K562 (cell line): ENCODE results near the gene RWDD3. TPM values are rescaled to one million over a fixed set of nuclear protein-coding genes. Genes with fewer than 3 reads are reported as not detected.

ENCODE experiments used
- ATAC-seq: fragments of 200-7000 bp; cut with Tn5 transposase; 3 replicates; pipeline ENCODE4 v1.9.1; 2020; ENCODE audit warnings: moderate library complexity
- BruUV-seq: library from RNA; stranded (reverse); fragments of 400-500 nt; replicated peaks from 2 replicates; lab custom pipeline; 2021; lab: Mats Ljungman, UMichigan
- CTCF ChIA-PET: fragments of 300-600 bp; formaldehyde crosslinking; extraction: SDS; loops from one replicate; lab custom pipeline; 2021; ENCODE audit warnings: low intra/inter-chr PET ratio; lab: Yijun Ruan, JAX
- POLR2A ChIA-PET: fragments of 300-600, 350-650 bp; sonication (Branson Sonifier 250); formaldehyde crosslinking; extraction: SDS; loops from one replicate; lab custom pipeline; 2021; ENCODE audit warnings: antibody characterized with exemption, inconsistent platforms; lab: Yijun Ruan, JAX
- DNase-seq, 4 experiments: peaks; one replicate each; pipeline versions ENCODE4 v3.0.0 to v3.0.0-alpha.2; 2011 to 2018; ENCODE audit warnings: low spot score in 3 of 4, mixed read lengths in 3 of 4; ENCODE audit errors: extremely low read depth in 1 of 4
- FAIRE-seq: peaks from 2 replicates; lab custom pipeline; 2011; peaks lifted over from hg19 to GRCh38; lab: Jason Lieb, UNC
- H2AFZ ChIP-seq: 2 replicates; pipeline ENCODE4 v1.6.0; 2011; ENCODE audit warnings: low read depth, low read length, control low read depth, inconsistent platforms
- H3K27ac ChIP-seq: fragments of 200-600 bp; 3 replicates; pipeline ENCODE4 v1.8.0; 2011; ENCODE audit warnings: low read depth, mild to moderate bottlenecking, control low read depth, inconsistent platforms, low read length, moderate library complexity, mixed read lengths; ENCODE audit errors: extremely low read depth
- H3K27me3 ChIP-seq, 2 experiments: fragments of 300-600 bp in 1 of 2; 2 replicates in 1 of 2; 3 replicates in 1 of 2; pipeline versions ENCODE4 v1.6.0 to v1.8.0; 2011; ENCODE audit warnings: inconsistent platforms in 2 of 2, low read length in 2 of 2, mild to moderate bottlenecking in 1 of 2, mixed read lengths in 1 of 2, moderate library complexity in 1 of 2; ENCODE audit not compliant: control insufficient read depth in 2 of 2, insufficient read depth in 2 of 2
- H3K36me3 ChIP-seq: fragments of 300-600 bp; 3 replicates; pipeline ENCODE4 v1.8.0; 2011; ENCODE audit warnings: mild to moderate bottlenecking, low read length, inconsistent platforms; ENCODE audit not compliant: control insufficient read depth, insufficient read depth
- H3K4me1 ChIP-seq, 2 experiments: fragments of 200-600 bp in 1 of 2; replicated peaks in 1 of 2; 2 replicates in 1 of 2; 3 replicates in 1 of 2; pipeline versions ENCODE4 v1.5.1 to v1.8.0; 2011; ENCODE audit warnings: inconsistent platforms in 2 of 2, low read length in 2 of 2, mild to moderate bottlenecking in 1 of 2, mixed read lengths in 1 of 2, moderate library complexity in 1 of 2; ENCODE audit not compliant: control insufficient read depth in 2 of 2, insufficient read depth in 2 of 2
- H3K4me2 ChIP-seq: 2 replicates; pipeline ENCODE4 v1.6.1; 2011; ENCODE audit warnings: low read length, control low read depth, inconsistent platforms, mixed read lengths; ENCODE audit not compliant: insufficient read depth
- H3K4me3 ChIP-seq: fragments of 200-600 bp; sonication (generic), shearing (Covaris generic); 2 replicates; pipeline ENCODE4 v1.5.1; 2016; ENCODE audit warnings: control low read depth, inconsistent platforms
- H3K79me2 ChIP-seq: fragments of 200-600 bp; 3 replicates; pipeline ENCODE4 v1.8.0; 2011; ENCODE audit warnings: low read length, inconsistent platforms; ENCODE audit not compliant: control insufficient read depth, insufficient read depth
- H3K9ac ChIP-seq, 2 experiments: 2 replicates each; pipeline versions ENCODE4 v1.6.0 to v1.6.1; 2011; ENCODE audit warnings: low read depth in 2 of 2, low read length in 2 of 2, control low read depth in 1 of 2, inconsistent platforms in 1 of 2, mild to moderate bottlenecking in 1 of 2, mixed read lengths in 1 of 2; ENCODE audit not compliant: insufficient read depth in 1 of 2
- H3K9me1 ChIP-seq: one replicate; pipeline ENCODE4 v1.6.0; 2011; ENCODE audit warnings: inconsistent platforms, mild to moderate bottlenecking, low read length, moderate library complexity; ENCODE audit not compliant: control insufficient read depth, insufficient read depth
- H3K9me3 ChIP-seq: replicated peaks from 2 replicates; pipeline ENCODE4 v1.5.1; 2011; ENCODE audit warnings: low read depth, low read length, inconsistent platforms; ENCODE audit not compliant: control insufficient read depth, insufficient read depth
- H4K20me1 ChIP-seq: replicated peaks from 2 replicates; pipeline ENCODE4 v1.6.1; 2011; ENCODE audit warnings: low read length, inconsistent platforms, mixed read lengths; ENCODE audit not compliant: control insufficient read depth, insufficient read depth
- CBX8 ChIP-seq: fragments of 200-600 bp; sonication (generic); IDR thresholded peaks from 2 replicates; pipeline ENCODE4 v1.6.1; 2012; ENCODE audit warnings: borderline replicate concordance, mixed run types, low read depth, mild to moderate bottlenecking, moderate library complexity, mixed read lengths, low read length, control low read depth, inconsistent platforms; ENCODE audit not compliant: poor library complexity, severe bottlenecking; ENCODE audit errors: extremely low read depth
- ERF ChIP-seq: fragments of 450-650 bp; formaldehyde crosslinking; IDR thresholded peaks from 2 replicates; pipeline ENCODE4 v1.4.0; 2020; ENCODE audit warnings: mild to moderate bottlenecking, mixed read lengths
- GATAD2A ChIP-seq: fragments of 450-650 bp; IDR thresholded peaks from 2 replicates; pipeline ENCODE4 v1.6.1; 2017
- MCM3 ChIP-seq: fragments of 450-650 bp; IDR thresholded peaks from 2 replicates; pipeline ENCODE4 v1.6.1; 2016
- MEIS2 ChIP-seq: fragments of 450-650 bp; IDR thresholded peaks from 2 replicates; pipeline ENCODE4 v1.6.1; 2014; ENCODE audit warnings: mild to moderate bottlenecking; ENCODE audit not compliant: partially characterized antibody
- PTBP1 ChIP-seq: fragments of 200-400 bp; formaldehyde crosslinking; IDR thresholded peaks from 2 replicates; pipeline ENCODE4 v1.6.1; 2017; ENCODE audit warnings: low read depth, low read length
- SRF ChIP-seq, 2 experiments: fragments of 250-450, 450-650 bp in 1 of 2; sonication (Bioruptor Pico) in 1 of 2; sonication (generic) in 1 of 2; formaldehyde crosslinking; IDR thresholded peaks; 2 replicates each; pipeline versions ENCODE4 v1.5.0 to v1.5.1; 2020 to 2022; ENCODE audit warnings: mild to moderate bottlenecking in 1 of 2, missing genetic modification reagents in 1 of 2
- THRAP3 ChIP-seq: fragments of 450-650 bp; IDR thresholded peaks from 2 replicates; pipeline ENCODE4 v1.6.1; 2016; ENCODE audit warnings: mild to moderate bottlenecking, inconsistent platforms, borderline replicate concordance
- TRIM28 ChIP-seq: fragments of 450-650 bp; IDR thresholded peaks from 2 replicates; pipeline ENCODE4 v1.6.1; 2017
- ZNF274 ChIP-seq: IDR thresholded peaks from 2 replicates; pipeline ENCODE4 v1.6.1; 2011; ENCODE audit warnings: low read depth, mild to moderate bottlenecking, low read length, moderate library complexity, borderline replicate concordance
- ZNF79 ChIP-seq: fragments of 250-450 bp; sonication (Bioruptor Pico); IDR thresholded peaks from 2 replicates; pipeline ENCODE4 v1.4.0; 2020; ENCODE audit warnings: low read depth, mild to moderate bottlenecking, moderate library complexity
- in situ Hi-C: fragments of 300-500 bp; cut with MboI; formaldehyde crosslinking; loops from 4 replicates; pipeline ENCODE4 v1.15.0; 2018; ENCODE audit warnings: inconsistent platforms, mixed read lengths
- intact Hi-C: fragments of 100-400 bp; cut with micrococcal nuclease; formaldehyde crosslinking; loops from 2 replicates; pipeline ENCODE4 v1.14.2; 2022
- polyA plus RNA-seq, 8 experiments: library from polyadenylated mRNA; depleted of rRNA in 4 of 8; stranded (reverse) in 5 of 8; unstranded in 3 of 8; fragments of >200 nt; fragmentation: Nextera tagmentation in 2 of 8; fragmentation: Illumina TruSeq in 1 of 8; extraction: Ambion mirVana in 2 of 8; extraction: Trizol in 1 of 8; gene quantifications; 2 replicates each; pipeline versions ENCODE4 v1.2.1 to v1.2.3, GENCODE V29; 2011 to 2014; ENCODE audit warnings: inconsistent platforms in 1 of 8, missing spikeins in 1 of 8
- total RNA-seq, 7 experiments: library from RNA; depleted of rRNA in 6 of 7; stranded (reverse); fragments of >200 nt in 6 of 7; fragmentation: Illumina TruSeq in 2 of 7; extraction: Trizol in 2 of 7; gene quantifications; 2 replicates each; pipeline versions ENCODE4 v1.2.1 to v1.2.3, GENCODE V29; 2011 to 2021; ENCODE audit warnings: low replicate concordance in 1 of 7
- TF ChIP-seq, protein P1 (sequence below): sonication (generic); IDR thresholded peaks from 2 replicates; pipeline ENCODE4 v1.6.1; 2016
- TF ChIP-seq, protein P2 (sequence below): fragments of 250-450 bp; sonication (Bioruptor Pico); IDR thresholded peaks from 2 replicates; pipeline ENCODE4 v1.8.0; 2021; ENCODE audit warnings: borderline replicate concordance, mild to moderate bottlenecking, moderate library complexity; ENCODE audit not compliant: poor library complexity, severe bottlenecking
- TF ChIP-seq, protein P3 (sequence below): fragments of 250-450 bp; sonication (Bioruptor Pico); IDR thresholded peaks from 2 replicates; pipeline ENCODE4 v1.8.0; 2021; ENCODE audit warnings: mild to moderate bottlenecking, moderate library complexity
- TF ChIP-seq, protein P4 (sequence below): sonication (generic); formaldehyde crosslinking; IDR thresholded peaks from 2 replicates; pipeline ENCODE4 v1.8.1; 2023; ENCODE audit warnings: mild to moderate bottlenecking, missing genetic modification reagents, moderate library complexity
- TF ChIP-seq, protein P5 (sequence below): sonication (generic); formaldehyde crosslinking; IDR thresholded peaks from 2 replicates; pipeline ENCODE4 v1.8.1; 2023; ENCODE audit warnings: mild to moderate bottlenecking, missing genetic modification reagents

The RWDD3 gene
- total and polyA plus RNA-seq, 9 of the 15 experiments (the other 6 are each of a cell fraction or from before 2014, with no cell fraction given) = 21.6 to 65.0 (median 34.9) TPM

DNA sequence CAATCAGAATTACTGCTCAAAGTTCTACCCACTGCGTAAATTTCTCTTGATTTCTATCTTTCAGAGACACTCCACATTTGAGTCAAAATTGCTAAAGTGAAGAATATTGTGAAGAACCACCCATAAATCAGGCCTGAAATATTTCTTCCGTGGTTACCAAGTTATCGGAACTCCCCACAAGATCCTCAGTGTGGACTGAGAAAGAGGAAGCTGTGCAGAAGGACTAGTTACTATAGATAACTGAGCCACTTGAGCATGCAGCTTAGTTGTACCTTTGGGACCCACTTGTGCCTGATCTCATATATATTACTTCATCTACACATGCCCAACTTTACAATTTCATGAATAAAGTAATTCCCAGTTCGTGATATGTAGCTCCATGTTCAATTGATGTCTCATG, 18.4 kb downstream of the RWDD3 start (continued):
- TF ChIP-seq MEIS2 = peak; percentile 43
- TF ChIP-seq THRAP3 = no peak
- no peak for TF ChIP-seq GATAD2A
- TF ChIP-seq, protein P1, sequence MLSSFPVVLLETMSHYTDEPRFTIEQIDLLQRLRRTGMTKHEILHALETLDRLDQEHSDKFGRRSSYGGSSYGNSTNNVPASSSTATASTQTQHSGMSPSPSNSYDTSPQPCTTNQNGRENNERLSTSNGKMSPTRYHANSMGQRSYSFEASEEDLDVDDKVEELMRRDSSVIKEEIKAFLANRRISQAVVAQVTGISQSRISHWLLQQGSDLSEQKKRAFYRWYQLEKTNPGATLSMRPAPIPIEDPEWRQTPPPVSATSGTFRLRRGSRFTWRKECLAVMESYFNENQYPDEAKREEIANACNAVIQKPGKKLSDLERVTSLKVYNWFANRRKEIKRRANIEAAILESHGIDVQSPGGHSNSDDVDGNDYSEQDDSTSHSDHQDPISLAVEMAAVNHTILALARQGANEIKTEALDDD = peak; percentile 98

DNA sequence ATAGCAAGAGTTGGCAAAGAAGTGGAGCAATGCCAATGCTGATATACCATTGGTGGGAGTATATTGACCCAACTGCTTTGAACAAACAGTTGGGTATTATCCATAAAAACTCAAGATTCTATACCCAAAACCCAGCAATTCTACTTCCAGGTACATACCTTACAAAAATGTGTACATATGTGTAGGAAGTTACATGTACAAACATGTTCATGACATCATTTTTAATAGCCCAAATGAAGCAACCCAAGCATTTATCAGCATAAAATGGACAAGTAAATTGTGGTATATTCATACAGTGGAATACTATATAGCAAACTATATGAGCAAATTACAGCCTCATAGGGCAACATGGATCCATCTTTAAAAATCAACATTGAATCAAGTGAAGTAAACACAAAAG, 20.9 kb downstream of the RWDD3 start:
- Histone ChIP-seq H4K20me1 (no peaks in the 10 kb centered on the region), H2AFZ (no peak overlapping the region), H3K4me2 (no peak overlapping the region), H3K9me1 (no peaks in the 10 kb centered on the region), H3K27ac (no peak overlapping the region), H3K4me3 (no peak overlapping the region), H3K4me1 (peaks cover 0 to 14% of the 10 kb centered on the region in 2 experiments; a peak in 2 of 5 replicates), H3K79me2 (no peaks in the 10 kb centered on the region), H3K27me3 (no peaks in the 10 kb centered on the region), H3K9ac (no peak overlapping the region), H3K9me3 (no peaks in the 10 kb centered on the region; the same call in 1 of the 2 replicates), H3K36me3 (no peaks in the 10 kb centered on the region)
- in situ Hi-C loops (no loop called here), intact Hi-C loops (no loop called here)
- DNase-seq = no peak
- BruUV-seq = no TSS peak
- no peak for FAIRE-seq
- ChIA-PET POLR2A (no interaction called here), CTCF (no interaction called here)
- ATAC-seq = no peak
- no peak for TF ChIP-seq ZNF274
- no peak for TF ChIP-seq PTBP1
- TF ChIP-seq TRIM28 = no peak
- TF ChIP-seq, protein P2, sequence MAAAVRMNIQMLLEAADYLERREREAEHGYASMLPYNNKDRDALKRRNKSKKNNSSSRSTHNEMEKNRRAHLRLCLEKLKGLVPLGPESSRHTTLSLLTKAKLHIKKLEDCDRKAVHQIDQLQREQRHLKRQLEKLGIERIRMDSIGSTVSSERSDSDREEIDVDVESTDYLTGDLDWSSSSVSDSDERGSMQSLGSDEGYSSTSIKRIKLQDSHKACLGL = no peak
- no peak for TF ChIP-seq SRF (CRISPR knock-in tag; IDR thresholded peaks at IDR 0.05)
- no peak for TF ChIP-seq ERF (CRISPR knock-in tag)
- no peak for TF ChIP-seq MCM3
- TF ChIP-seq, protein P3, sequence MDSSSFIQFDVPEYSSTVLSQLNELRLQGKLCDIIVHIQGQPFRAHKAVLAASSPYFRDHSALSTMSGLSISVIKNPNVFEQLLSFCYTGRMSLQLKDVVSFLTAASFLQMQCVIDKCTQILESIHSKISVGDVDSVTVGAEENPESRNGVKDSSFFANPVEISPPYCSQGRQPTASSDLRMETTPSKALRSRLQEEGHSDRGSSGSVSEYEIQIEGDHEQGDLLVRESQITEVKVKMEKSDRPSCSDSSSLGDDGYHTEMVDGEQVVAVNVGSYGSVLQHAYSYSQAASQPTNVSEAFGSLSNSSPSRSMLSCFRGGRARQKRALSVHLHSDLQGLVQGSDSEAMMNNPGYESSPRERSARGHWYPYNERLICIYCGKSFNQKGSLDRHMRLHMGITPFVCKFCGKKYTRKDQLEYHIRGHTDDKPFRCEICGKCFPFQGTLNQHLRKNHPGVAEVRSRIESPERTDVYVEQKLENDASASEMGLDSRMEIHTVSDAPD (CRISPR knock-in tag) = no peak
- TF ChIP-seq, protein P4, sequence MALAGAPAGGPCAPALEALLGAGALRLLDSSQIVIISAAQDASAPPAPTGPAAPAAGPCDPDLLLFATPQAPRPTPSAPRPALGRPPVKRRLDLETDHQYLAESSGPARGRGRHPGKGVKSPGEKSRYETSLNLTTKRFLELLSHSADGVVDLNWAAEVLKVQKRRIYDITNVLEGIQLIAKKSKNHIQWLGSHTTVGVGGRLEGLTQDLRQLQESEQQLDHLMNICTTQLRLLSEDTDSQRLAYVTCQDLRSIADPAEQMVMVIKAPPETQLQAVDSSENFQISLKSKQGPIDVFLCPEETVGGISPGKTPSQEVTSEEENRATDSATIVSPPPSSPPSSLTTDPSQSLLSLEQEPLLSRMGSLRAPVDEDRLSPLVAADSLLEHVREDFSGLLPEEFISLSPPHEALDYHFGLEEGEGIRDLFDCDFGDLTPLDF (CRISPR knock-in tag) = no peak
- TF ChIP-seq, protein P5, sequence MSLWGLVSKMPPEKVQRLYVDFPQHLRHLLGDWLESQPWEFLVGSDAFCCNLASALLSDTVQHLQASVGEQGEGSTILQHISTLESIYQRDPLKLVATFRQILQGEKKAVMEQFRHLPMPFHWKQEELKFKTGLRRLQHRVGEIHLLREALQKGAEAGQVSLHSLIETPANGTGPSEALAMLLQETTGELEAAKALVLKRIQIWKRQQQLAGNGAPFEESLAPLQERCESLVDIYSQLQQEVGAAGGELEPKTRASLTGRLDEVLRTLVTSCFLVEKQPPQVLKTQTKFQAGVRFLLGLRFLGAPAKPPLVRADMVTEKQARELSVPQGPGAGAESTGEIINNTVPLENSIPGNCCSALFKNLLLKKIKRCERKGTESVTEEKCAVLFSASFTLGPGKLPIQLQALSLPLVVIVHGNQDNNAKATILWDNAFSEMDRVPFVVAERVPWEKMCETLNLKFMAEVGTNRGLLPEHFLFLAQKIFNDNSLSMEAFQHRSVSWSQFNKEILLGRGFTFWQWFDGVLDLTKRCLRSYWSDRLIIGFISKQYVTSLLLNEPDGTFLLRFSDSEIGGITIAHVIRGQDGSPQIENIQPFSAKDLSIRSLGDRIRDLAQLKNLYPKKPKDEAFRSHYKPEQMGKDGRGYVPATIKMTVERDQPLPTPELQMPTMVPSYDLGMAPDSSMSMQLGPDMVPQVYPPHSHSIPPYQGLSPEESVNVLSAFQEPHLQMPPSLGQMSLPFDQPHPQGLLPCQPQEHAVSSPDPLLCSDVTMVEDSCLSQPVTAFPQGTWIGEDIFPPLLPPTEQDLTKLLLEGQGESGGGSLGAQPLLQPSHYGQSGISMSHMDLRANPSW = no peak
- no peak for TF ChIP-seq CBX8
- TF ChIP-seq ZNF79 (CRISPR knock-in tag) = no peak
